Lower leg skin (tissue), 3 donors: Measurements from ENCODE around the gene CCRL2.

Experiments used
- POLR2A ChIP-seq, 2 donors: fragments of 450-650 bp; IDR thresholded peaks; one replicate each; pipeline ENCODE4 v1.6.1; 2016 to 2017; ENCODE audit warnings: antibody characterized with exemption in 2 of 2, mild to moderate bottlenecking in 1 of 2, moderate library complexity in 1 of 2
- TF ChIP-seq, protein P1 (sequence below), 3 donors: fragments of 450-650 bp; IDR thresholded peaks; one replicate each; pipeline ENCODE4 v1.5.1; 2016; ENCODE audit warnings: antibody characterized with exemption in 3 of 3, mild to moderate bottlenecking in 3 of 3, moderate library complexity in 2 of 3

DNA sequence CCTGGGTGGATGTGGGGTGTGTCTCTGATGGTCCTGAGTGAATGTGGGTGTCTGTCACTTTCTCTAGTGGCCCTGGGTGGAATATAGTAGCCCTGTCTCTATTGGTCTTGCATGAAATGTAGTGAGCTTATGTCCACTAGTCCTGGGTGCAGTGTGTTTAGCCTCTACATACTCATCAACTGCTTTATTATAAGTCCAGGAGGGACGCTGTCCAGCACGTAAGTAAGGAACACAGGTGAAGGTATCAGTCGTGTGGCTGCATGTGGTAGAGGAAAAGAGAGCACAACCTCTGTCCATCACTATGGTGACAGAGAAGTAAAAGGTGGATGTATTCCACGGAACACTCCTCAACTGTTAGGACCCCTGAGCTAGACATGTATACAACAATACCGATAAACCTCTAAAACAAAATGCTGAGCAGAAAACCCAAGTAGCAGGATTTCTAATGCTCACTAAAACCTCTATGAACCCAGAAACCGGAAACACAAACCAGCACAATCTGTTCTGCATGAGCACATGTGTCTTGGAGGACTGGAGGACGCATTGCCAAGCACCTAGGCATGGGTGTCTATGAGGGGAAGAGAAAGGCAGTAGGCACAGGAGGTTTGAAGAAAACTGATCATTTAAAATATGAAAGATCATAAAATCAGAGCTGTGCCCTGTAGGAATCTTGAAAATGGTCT, 46.6 kb downstream of the CCRL2 start:
- TF ChIP-seq, protein P1, sequence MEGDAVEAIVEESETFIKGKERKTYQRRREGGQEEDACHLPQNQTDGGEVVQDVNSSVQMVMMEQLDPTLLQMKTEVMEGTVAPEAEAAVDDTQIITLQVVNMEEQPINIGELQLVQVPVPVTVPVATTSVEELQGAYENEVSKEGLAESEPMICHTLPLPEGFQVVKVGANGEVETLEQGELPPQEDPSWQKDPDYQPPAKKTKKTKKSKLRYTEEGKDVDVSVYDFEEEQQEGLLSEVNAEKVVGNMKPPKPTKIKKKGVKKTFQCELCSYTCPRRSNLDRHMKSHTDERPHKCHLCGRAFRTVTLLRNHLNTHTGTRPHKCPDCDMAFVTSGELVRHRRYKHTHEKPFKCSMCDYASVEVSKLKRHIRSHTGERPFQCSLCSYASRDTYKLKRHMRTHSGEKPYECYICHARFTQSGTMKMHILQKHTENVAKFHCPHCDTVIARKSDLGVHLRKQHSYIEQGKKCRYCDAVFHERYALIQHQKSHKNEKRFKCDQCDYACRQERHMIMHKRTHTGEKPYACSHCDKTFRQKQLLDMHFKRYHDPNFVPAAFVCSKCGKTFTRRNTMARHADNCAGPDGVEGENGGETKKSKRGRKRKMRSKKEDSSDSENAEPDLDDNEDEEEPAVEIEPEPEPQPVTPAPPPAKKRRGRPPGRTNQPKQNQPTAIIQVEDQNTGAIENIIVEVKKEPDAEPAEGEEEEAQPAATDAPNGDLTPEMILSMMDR (IDR thresholded peaks at IDR 0.05) = no peak
- no peak for TF ChIP-seq POLR2A (IDR thresholded peaks at IDR 0.05)
